Measurements from ENCODE around the gene MTMR11.

DNA sequence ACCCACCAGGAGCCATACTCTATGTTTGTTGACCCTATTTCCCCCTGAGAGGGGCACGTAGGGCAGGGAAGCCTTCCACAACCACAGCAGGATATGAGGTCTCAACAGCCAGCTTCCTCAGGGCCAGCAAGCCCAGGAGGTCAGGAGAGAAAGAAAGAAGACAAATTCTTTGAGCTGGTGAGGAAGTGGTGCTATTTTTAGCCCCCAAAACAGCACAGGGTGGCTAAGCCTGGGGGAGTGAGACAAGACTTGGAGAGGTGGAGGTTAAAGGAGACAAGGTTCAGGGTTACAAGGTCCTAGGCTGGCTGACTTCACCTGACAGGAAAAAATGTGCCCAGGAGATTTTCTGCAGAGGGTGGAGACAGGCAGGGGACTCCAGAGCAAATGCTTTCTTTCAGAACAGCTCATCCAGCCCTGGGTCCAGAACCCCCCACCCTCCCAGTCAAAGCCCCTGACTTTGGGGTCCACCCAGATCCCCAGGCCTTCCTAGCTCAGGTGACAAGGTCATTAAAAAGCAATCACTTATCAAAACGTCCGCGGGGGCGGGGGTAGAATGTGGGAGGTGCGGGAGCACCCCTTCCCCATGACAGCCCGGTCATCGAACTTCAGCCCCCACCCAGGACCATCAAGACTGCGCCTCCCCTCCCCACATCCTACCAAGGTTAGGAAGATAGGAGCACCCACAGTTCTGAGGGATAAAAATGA lies 20.3 kb downstream of the MTMR11 start:
- TF ChIP-seq, protein P1, sequence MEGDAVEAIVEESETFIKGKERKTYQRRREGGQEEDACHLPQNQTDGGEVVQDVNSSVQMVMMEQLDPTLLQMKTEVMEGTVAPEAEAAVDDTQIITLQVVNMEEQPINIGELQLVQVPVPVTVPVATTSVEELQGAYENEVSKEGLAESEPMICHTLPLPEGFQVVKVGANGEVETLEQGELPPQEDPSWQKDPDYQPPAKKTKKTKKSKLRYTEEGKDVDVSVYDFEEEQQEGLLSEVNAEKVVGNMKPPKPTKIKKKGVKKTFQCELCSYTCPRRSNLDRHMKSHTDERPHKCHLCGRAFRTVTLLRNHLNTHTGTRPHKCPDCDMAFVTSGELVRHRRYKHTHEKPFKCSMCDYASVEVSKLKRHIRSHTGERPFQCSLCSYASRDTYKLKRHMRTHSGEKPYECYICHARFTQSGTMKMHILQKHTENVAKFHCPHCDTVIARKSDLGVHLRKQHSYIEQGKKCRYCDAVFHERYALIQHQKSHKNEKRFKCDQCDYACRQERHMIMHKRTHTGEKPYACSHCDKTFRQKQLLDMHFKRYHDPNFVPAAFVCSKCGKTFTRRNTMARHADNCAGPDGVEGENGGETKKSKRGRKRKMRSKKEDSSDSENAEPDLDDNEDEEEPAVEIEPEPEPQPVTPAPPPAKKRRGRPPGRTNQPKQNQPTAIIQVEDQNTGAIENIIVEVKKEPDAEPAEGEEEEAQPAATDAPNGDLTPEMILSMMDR (conservative IDR thresholded peaks at IDR 0.05; ENCODE audit: low read length), result no peak
- no peak for TF ChIP-seq EZH2phosphoT487 (IDR thresholded peaks at IDR 0.05; ENCODE audit: borderline replicate concordance)
